ENCODE results near the gene GPR17. TPM values are rescaled to one million over a fixed set of nuclear protein-coding genes. Genes with fewer than 3 reads are reported as not detected.

The GPR17 gene
- total and polyA plus RNA-seq, 2 donors (not counting 1 experiment from before 2014, with no cell fraction given): 0.06 TPM; not detected in 1

DNA sequence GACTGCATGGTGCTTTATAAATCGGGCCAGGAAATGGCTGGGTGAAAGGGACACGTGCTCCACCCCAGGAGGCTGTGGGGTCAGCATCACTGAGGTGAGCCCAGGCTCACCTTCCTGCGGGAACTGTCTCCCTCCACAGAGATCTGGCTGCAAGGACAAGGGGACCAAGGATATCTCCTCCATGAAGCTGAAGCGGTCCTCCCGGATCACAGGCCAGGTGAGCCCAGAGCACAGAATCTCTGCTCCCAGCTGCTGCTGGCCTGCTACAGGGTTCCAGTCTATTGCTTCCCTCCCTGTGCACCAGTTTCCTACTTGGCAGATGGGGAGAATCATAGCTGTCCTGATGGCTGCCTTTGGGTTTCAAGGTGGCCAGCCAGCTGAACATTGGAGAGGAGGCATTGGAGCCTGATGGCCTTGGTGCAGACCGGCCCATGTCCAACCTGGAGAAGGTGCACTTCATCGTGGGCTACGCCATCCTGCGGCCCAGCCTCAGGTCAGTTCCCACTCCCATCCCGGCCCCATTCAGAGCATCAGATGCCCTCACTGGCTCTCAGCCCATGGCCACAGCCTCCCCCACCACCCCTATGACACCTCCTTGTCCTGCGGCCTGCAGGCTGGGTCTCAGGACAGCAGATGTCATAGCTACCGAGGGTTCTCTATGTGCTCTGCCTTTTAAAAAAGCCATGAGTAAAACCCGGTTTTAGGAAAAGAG, 33.7 kb upstream of the GPR17 start:
- H3K4me2 ChIP-seq (replicated peaks; ENCODE audit: low read depth, low read length, poor library complexity, severe bottlenecking): no peak overlapping the region
- ATAC-seq (ENCODE audit: low read depth) (no peak), DNase-seq (no peak)
- peaks cover 3 to 22% of the 10 kb centered on the region in 2 donors for H3K4me1 ChIP-seq (ENCODE audit: control insufficient read depth in 2 of 2, insufficient read depth in 2 of 2, low read length in 2 of 2)
- no peaks in the 10 kb centered on the region for H3K36me3 ChIP-seq (replicated peaks in 1 of 2; ENCODE audit: control extremely low read depth in 1 of 2, control insufficient read depth in 1 of 2, extremely low read depth in 1 of 2, insufficient read depth in 2 of 2, low read length in 1 of 2)
- H3K4me3 Mint-ChIP-seq: no peak overlapping the region
- TF ChIP-seq, protein P1, sequence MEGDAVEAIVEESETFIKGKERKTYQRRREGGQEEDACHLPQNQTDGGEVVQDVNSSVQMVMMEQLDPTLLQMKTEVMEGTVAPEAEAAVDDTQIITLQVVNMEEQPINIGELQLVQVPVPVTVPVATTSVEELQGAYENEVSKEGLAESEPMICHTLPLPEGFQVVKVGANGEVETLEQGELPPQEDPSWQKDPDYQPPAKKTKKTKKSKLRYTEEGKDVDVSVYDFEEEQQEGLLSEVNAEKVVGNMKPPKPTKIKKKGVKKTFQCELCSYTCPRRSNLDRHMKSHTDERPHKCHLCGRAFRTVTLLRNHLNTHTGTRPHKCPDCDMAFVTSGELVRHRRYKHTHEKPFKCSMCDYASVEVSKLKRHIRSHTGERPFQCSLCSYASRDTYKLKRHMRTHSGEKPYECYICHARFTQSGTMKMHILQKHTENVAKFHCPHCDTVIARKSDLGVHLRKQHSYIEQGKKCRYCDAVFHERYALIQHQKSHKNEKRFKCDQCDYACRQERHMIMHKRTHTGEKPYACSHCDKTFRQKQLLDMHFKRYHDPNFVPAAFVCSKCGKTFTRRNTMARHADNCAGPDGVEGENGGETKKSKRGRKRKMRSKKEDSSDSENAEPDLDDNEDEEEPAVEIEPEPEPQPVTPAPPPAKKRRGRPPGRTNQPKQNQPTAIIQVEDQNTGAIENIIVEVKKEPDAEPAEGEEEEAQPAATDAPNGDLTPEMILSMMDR (IDR thresholded peaks at IDR 0.05): no peak
- TF ChIP-seq EZH2 (IDR thresholded peaks at IDR 0.05; ENCODE audit: borderline replicate concordance, insufficient read depth, low read depth, low read length, poor library complexity, severe bottlenecking): no peak
- POLR2A ChIA-PET: no interaction called here
- peaks cover 37% of the 10 kb centered on the region for H3K4me1 Mint-ChIP-seq
- no peak overlapping the region for H3K27ac ChIP-seq (ENCODE audit: low read length in 2 of 2)
- no peaks in the 10 kb centered on the region for H3K27me3 Mint-ChIP-seq
- H3K27me3 ChIP-seq (replicated peaks in 1 of 4; ENCODE audit: control extremely low read depth in 1 of 4, control insufficient read depth in 3 of 4, insufficient read depth in 4 of 4, low read length in 3 of 4): peaks cover 0 to 3% (median 0%) of the 10 kb centered on the region in 4 experiments
- H3K27ac Mint-ChIP-seq: no peak overlapping the region
- H3K9me3 Mint-ChIP-seq (ENCODE audit: insufficient read depth): peaks cover 9% of the 10 kb centered on the region
- no peak overlapping the region for H3K4me3 ChIP-seq (ENCODE audit: control extremely low read depth in 1 of 5, extremely low read depth in 1 of 5, insufficient read depth in 1 of 5, low read depth in 2 of 5, low read length in 4 of 5)
- no peaks in the 10 kb centered on the region for H3K79me2 ChIP-seq (ENCODE audit: control insufficient read depth, insufficient read depth, low read length)
- no peaks in the 10 kb centered on the region for H4K20me1 ChIP-seq (ENCODE audit: control insufficient read depth, insufficient read depth, low read length, poor library complexity, severe bottlenecking)
- CTCF ChIA-PET: interaction anchor here (3.6 kb wide), 1 partner anchor 21 kb away, joined by 22 read pairs; no protein-coding TSS in a partner anchor
- H3K9ac ChIP-seq (ENCODE audit: low read length): no peak overlapping the region
- intact Hi-C loops (cut with micrococcal nuclease): no loop called here
- 96% methylated on average over 13 of the region's 13 CpGs for WGBS (ENCODE audit: insufficient coverage)
- peaks cover 0 to 28% (median 9%) of the 10 kb centered on the region in 3 donors for H3K9me3 ChIP-seq (ENCODE audit: control extremely low read depth in 1 of 3, control insufficient read depth in 2 of 3, insufficient read depth in 1 of 3, low read length in 2 of 3)
- H2AFZ ChIP-seq (ENCODE audit: insufficient read depth, low read depth, low read length, poor library complexity, severe bottlenecking): no peak overlapping the region

DNA sequence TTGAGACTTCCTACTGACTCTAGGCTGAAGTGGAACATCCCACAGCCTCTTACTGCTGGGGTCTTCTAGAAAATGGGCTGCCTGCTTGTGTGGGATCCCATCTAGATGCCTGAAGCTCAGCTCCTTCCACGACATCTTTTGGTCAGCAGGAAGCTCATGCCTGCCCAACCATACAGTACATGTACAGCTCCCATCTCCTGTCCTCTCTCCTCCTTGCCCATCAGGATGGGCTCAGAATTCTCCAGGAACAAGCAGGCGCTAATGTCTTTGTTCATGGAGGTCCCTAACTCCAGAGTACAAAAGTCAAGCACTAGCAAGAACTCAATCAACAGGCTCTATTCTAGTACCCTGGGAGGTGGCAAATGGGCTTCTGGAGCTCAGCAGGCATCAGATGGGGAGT, 31.7 kb upstream of the GPR17 start:
- no peak overlapping the region for H3K4me3 ChIP-seq (ENCODE audit: control extremely low read depth in 1 of 5, extremely low read depth in 1 of 5, insufficient read depth in 1 of 5, low read depth in 2 of 5, low read length in 4 of 5)
- H3K27ac Mint-ChIP-seq: no peak overlapping the region
- no peak overlapping the region for H3K9ac ChIP-seq (ENCODE audit: low read length)
- no peaks in the 10 kb centered on the region for H3K79me2 ChIP-seq (ENCODE audit: control insufficient read depth, insufficient read depth, low read length)
- CTCF ChIA-PET: interaction anchor here (1.5 to 2.7 kb wide), 3 partner anchors 21 to 36 kb away, joined by 7 to 11 read pairs (median 7); no protein-coding TSS in a partner anchor
- H3K36me3 ChIP-seq (replicated peaks in 1 of 2; ENCODE audit: control extremely low read depth in 1 of 2, control insufficient read depth in 1 of 2, extremely low read depth in 1 of 2, insufficient read depth in 2 of 2, low read length in 1 of 2): no peaks in the 10 kb centered on the region
- TF ChIP-seq, protein P1 (IDR thresholded peaks at IDR 0.05): no peak
- WGBS (ENCODE audit: insufficient coverage): 100% methylated on average over 1 of the region's 2 CpGs
- ATAC-seq (ENCODE audit: low read depth) (no peak), DNase-seq (no peak)
- no peak overlapping the region for H3K27ac ChIP-seq (ENCODE audit: low read length in 2 of 2)
- no peak overlapping the region for H2AFZ ChIP-seq (ENCODE audit: insufficient read depth, low read depth, low read length, poor library complexity, severe bottlenecking)
- peaks cover 3 to 21% of the 10 kb centered on the region in 2 donors for H3K4me1 ChIP-seq (ENCODE audit: control insufficient read depth in 2 of 2, insufficient read depth in 2 of 2, low read length in 2 of 2)
- POLR2A ChIA-PET: no interaction called here
- peaks cover 9% of the 10 kb centered on the region for H3K9me3 Mint-ChIP-seq (ENCODE audit: insufficient read depth)
- H3K4me2 ChIP-seq (replicated peaks; ENCODE audit: low read depth, low read length, poor library complexity, severe bottlenecking): no peak overlapping the region
- peaks cover 38% of the 10 kb centered on the region for H3K4me1 Mint-ChIP-seq
- no peaks in the 10 kb centered on the region for H3K27me3 Mint-ChIP-seq
- no peak overlapping the region for H3K4me3 Mint-ChIP-seq
- no peaks in the 10 kb centered on the region for H4K20me1 ChIP-seq (ENCODE audit: control insufficient read depth, insufficient read depth, low read length, poor library complexity, severe bottlenecking)
- H3K9me3 ChIP-seq (ENCODE audit: control extremely low read depth in 1 of 3, control insufficient read depth in 2 of 3, insufficient read depth in 1 of 3, low read length in 2 of 3): peaks cover 0 to 28% (median 9%) of the 10 kb centered on the region in 3 donors
- H3K27me3 ChIP-seq (replicated peaks in 1 of 4; ENCODE audit: control extremely low read depth in 1 of 4, control insufficient read depth in 3 of 4, insufficient read depth in 4 of 4, low read length in 3 of 4): peaks cover 0 to 3% (median 0%) of the 10 kb centered on the region in 4 experiments
- intact Hi-C loops (cut with micrococcal nuclease): no loop called here

Data from B cell (primary cell).